ENCODE measurements around the gene SIRPB2.

The SIRPB2 gene

GRCh38 chr20:1471242-1471641, 20.0 kb downstream of the SIRPB2 start:
- no peak for DNase-seq (ENCODE audit: low spot score)

GRCh38 chr20:1469925-1470571, 21.2 kb downstream of the SIRPB2 start:
- peak; percentile 12 for DNase-seq (ENCODE audit: low spot score)

- DNase-seq (ENCODE audit: low spot score), result no peak
Measured at GRCh38 chr20:1469306-1469905, 21.8 kb downstream of the SIRPB2 start.

GRCh38 chr20:1468117-1468624, 23.0 kb downstream of the SIRPB2 start:
- no peak for DNase-seq (ENCODE audit: low spot score)

GRCh38 chr20:1467355-1468116, 23.7 kb downstream of the SIRPB2 start:
- peak; percentile 58 for DNase-seq (ENCODE audit: low spot score)

- DNase-seq (ENCODE audit: low spot score), result no peak
Measured at GRCh38 chr20:1467082-1467354, 24.2 kb downstream of the SIRPB2 start.

- DNase-seq (ENCODE audit: low spot score), result peak; percentile 96
Measured at GRCh38 chr20:1466211-1467081, 24.8 kb downstream of the SIRPB2 start, which contains the start of gene NSFL1C. NSFL1C (minus strand) TSS chr20:1466849; CDS start chr20:1466824, 25 bp downstream.

- no peak for DNase-seq (ENCODE audit: low spot score)
Measured at GRCh38 chr20:1465470-1466210, 25.6 kb downstream of the SIRPB2 start.

- DNase-seq (ENCODE audit: low spot score), result no peak
Measured at GRCh38 chr20:1463971-1464570, 27.1 kb downstream of the SIRPB2 start.

- DNase-seq (ENCODE audit: low spot score), result no peak
Measured at GRCh38 chr20:1462834-1463233, 28.4 kb downstream of the SIRPB2 start.

GRCh38 chr20:1462001-1462400, 29.2 kb downstream of the SIRPB2 start:
- no peak for DNase-seq (ENCODE audit: low spot score)

- DNase-seq (ENCODE audit: low spot score), result no peak
Measured at GRCh38 chr20:1460275-1460674, 30.9 kb downstream of the SIRPB2 start.

- DNase-seq (ENCODE audit: low spot score), result no peak
Measured at GRCh38 chr20:1457992-1458391, 33.2 kb downstream of the SIRPB2 start.

GRCh38 chr20:1456300-1456699, 34.9 kb downstream of the SIRPB2 start:
- DNase-seq (ENCODE audit: low spot score), result no peak

GRCh38 chr20:1450926-1451491, 40.2 kb downstream of the SIRPB2 start:
- DNase-seq (ENCODE audit: low spot score), result no peak

- DNase-seq (ENCODE audit: low spot score), result no peak
Measured at GRCh38 chr20:1449370-1449769, 41.9 kb downstream of the SIRPB2 start.

- DNase-seq (ENCODE audit: low spot score), result no peak
Measured at GRCh38 chr20:1448081-1448620, 43.1 kb downstream of the SIRPB2 start.

GRCh38 chr20:1446536-1446935, 44.7 kb downstream of the SIRPB2 start:
- DNase-seq (ENCODE audit: low spot score), result no peak

GRCh38 chr20:1443085-1443484, 48.1 kb downstream of the SIRPB2 start:
- no peak for DNase-seq (ENCODE audit: low spot score)

- DNase-seq (ENCODE audit: low spot score), result no peak
Measured at GRCh38 chr20:1442304-1442703, 48.9 kb downstream of the SIRPB2 start.
